ENCODE results near the gene CCDC8. TPM values are rescaled to one million over a fixed set of nuclear protein-coding genes. Genes with fewer than 3 reads are reported as not detected.
"Not testable (repeated sequence)": the region's sequence is repeated elsewhere in the genome, so short reads cannot be mapped to it uniquely, and the experiment has no call there.

CCDC8 gene
- total RNA-seq, 6 donors from 2014 or later: 6.0 to 14.3 (median 8.3) TPM

GRCh38 chr19:46402725-46403124 is 10.6 kb downstream of the CCDC8 start:
- Histone ChIP-seq H3K27me3 (peaks cover 0 to 7% (median 3%) of the 10 kb centered on the region in 4 donors), H3K4me3 (no peak overlapping the region), H3K9me3 (no peaks in the 10 kb centered on the region), H3K27ac (no peak overlapping the region), H3K4me1 (peaks cover 13 to 24% (median 18%) of the 10 kb centered on the region in 4 donors), H3K36me3 (no peaks in the 10 kb centered on the region)
- TF ChIP-seq POLR2AphosphoS5 (IDR thresholded peaks at IDR 0.05) (no peak), EP300 (IDR thresholded peaks at IDR 0.05) (no peak), POLR2A (IDR thresholded peaks at IDR 0.05) (no peak), CTCF (IDR thresholded peaks at IDR 0.05) (no peak)
- DNase-seq (no peak), ATAC-seq (ENCODE audit: low FRiP score in 2 of 2) (no peak)
- WGBS, 2 donors: 87 to 88% methylated on average over 11 of the region's 11 CpGs

GRCh38 chr19:46397801-46398479 is 15.4 kb downstream of the CCDC8 start:
- DNase-seq; H3K9me3 ChIP-seq; H3K4me1 ChIP-seq; H3K4me3 ChIP-seq; ATAC-seq (ENCODE audit: low FRiP score in 2 of 2); H3K36me3 ChIP-seq; H3K27ac ChIP-seq; H3K27me3 ChIP-seq: not testable (repeated sequence)
- 89 to 90% methylated on average over 8 to 14 of the region's 14 CpGs for WGBS, 2 donors

- no peak overlapping the region for H3K27ac ChIP-seq
- TF ChIP-seq CTCF (IDR thresholded peaks at IDR 0.05) (peak in 1 of 6 experiments; percentile 4), POLR2A (IDR thresholded peaks at IDR 0.05) (no peak), EP300 (IDR thresholded peaks at IDR 0.05) (no peak), POLR2AphosphoS5 (IDR thresholded peaks at IDR 0.05) (no peak)
- no peak for DNase-seq
- H3K9me3 ChIP-seq: no peaks in the 10 kb centered on the region
- H3K27me3 ChIP-seq: no peaks in the 10 kb centered on the region
- peaks cover 8 to 30% (median 21%) of the 10 kb centered on the region in 4 donors for H3K36me3 ChIP-seq
- no peak for ATAC-seq (ENCODE audit: low FRiP score in 2 of 2)
- no peak overlapping the region for H3K4me3 ChIP-seq
- H3K4me1 ChIP-seq: peaks cover 6 to 19% (median 13%) of the 10 kb centered on the region in 4 donors
- WGBS, 2 donors: 86 to 93% methylated on average over 5 of the region's 5 CpGs
Observed at GRCh38 chr19:46394402-46394797, 19.0 kb downstream of the CCDC8 start.

- Histone ChIP-seq H3K27ac (peak overlapping the region in 2 of 4 donors; percentile 21 to 58), H3K27me3 (no peaks in the 10 kb centered on the region), H3K4me3 (no peak overlapping the region), H3K9me3 (no peaks in the 10 kb centered on the region), H3K36me3 (peaks cover 11 to 37% (median 27%) of the 10 kb centered on the region in 4 donors), H3K4me1 (peaks cover 6 to 19% (median 13%) of the 10 kb centered on the region in 4 donors)
- TF ChIP-seq POLR2AphosphoS5 (IDR thresholded peaks at IDR 0.05): no peak
- ATAC-seq (ENCODE audit: low FRiP score in 2 of 2) (no peak), DNase-seq (no peak)
- 79 to 83% methylated on average over 21 of the region's 21 CpGs for WGBS, 2 donors
Observed at GRCh38 chr19:46393456-46394401, 19.6 kb downstream of the CCDC8 start.

GRCh38 chr19:46392837-46393236 is 20.5 kb downstream of the CCDC8 start:
- Histone ChIP-seq H3K4me3 (no peak overlapping the region), H3K27me3 (no peaks in the 10 kb centered on the region), H3K27ac (peak overlapping the region in 2 of 4 donors; percentile 21 to 58), H3K9me3 (no peaks in the 10 kb centered on the region), H3K4me1 (peaks cover 6 to 19% (median 13%) of the 10 kb centered on the region in 4 donors), H3K36me3 (peaks cover 11 to 46% (median 35%) of the 10 kb centered on the region in 4 donors)
- ATAC-seq (ENCODE audit: low FRiP score in 2 of 2): no peak
- no peak for DNase-seq
- TF ChIP-seq CTCF (IDR thresholded peaks at IDR 0.05) (no peak), EP300 (IDR thresholded peaks at IDR 0.05) (no peak), POLR2A (IDR thresholded peaks at IDR 0.05) (no peak)
- WGBS, 2 donors: 43 to 44% methylated on average over 4 of the region's 4 CpGs

All from upper lobe of left lung (tissue), 6 donors.